SU-DHL-6 (cell line): ENCODE data around the gene STN1.

ENCODE experiments used
- EZH2phosphoT487 ChIP-seq: fragments of 200-600 bp; sonication (generic), shearing (Covaris generic); conservative IDR thresholded peaks from 2 replicates; pipeline ENCODE4 v1.6.1; 2018; ENCODE audit warnings: mild to moderate bottlenecking, antibody characterized with exemption, low read length, moderate library complexity, mixed read lengths
- TF ChIP-seq, protein P1 (sequence below): fragments of 200-600 bp; sonication (generic); IDR thresholded peaks from one replicate; pipeline ENCODE4 v1.5.1; 2017; ENCODE audit warnings: antibody characterized with exemption, mild to moderate bottlenecking, low read length, moderate library complexity; ENCODE audit not compliant: insufficient read depth, poor library complexity, severe bottlenecking

- TF ChIP-seq, protein P1, sequence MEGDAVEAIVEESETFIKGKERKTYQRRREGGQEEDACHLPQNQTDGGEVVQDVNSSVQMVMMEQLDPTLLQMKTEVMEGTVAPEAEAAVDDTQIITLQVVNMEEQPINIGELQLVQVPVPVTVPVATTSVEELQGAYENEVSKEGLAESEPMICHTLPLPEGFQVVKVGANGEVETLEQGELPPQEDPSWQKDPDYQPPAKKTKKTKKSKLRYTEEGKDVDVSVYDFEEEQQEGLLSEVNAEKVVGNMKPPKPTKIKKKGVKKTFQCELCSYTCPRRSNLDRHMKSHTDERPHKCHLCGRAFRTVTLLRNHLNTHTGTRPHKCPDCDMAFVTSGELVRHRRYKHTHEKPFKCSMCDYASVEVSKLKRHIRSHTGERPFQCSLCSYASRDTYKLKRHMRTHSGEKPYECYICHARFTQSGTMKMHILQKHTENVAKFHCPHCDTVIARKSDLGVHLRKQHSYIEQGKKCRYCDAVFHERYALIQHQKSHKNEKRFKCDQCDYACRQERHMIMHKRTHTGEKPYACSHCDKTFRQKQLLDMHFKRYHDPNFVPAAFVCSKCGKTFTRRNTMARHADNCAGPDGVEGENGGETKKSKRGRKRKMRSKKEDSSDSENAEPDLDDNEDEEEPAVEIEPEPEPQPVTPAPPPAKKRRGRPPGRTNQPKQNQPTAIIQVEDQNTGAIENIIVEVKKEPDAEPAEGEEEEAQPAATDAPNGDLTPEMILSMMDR: no peak
- TF ChIP-seq EZH2phosphoT487: no peak
Observed at GRCh38 chr10:103890688-103891087, 27.3 kb downstream of the STN1 start.
